ENCODE results near the gene SPSB4.

The SPSB4 gene

DNA sequence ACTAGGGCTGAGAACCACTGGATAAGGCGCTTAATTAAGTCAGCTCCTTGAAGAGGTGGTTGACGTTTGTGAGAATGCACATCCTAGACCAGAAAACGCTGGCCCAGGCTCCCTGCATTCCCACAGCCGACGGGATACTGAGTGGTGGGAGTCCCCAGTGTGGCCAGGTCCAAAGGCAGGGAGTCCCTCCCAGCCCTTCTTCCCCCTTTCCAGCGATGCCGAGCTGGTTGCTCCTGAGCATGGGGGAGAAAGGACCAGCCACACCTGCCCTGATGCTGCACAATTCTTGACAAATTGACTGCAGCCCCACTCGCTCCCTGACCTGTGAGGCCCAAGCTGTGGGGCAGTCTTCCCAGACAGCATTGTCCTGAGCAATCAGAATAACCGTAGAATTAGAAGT, 101.0 kb downstream of the SPSB4 start:
- DNase-seq (ENCODE audit: low read depth): no peak
- H3K4me3 ChIP-seq (ENCODE audit: low read length): no peak overlapping the region
- TF ChIP-seq, protein P1, sequence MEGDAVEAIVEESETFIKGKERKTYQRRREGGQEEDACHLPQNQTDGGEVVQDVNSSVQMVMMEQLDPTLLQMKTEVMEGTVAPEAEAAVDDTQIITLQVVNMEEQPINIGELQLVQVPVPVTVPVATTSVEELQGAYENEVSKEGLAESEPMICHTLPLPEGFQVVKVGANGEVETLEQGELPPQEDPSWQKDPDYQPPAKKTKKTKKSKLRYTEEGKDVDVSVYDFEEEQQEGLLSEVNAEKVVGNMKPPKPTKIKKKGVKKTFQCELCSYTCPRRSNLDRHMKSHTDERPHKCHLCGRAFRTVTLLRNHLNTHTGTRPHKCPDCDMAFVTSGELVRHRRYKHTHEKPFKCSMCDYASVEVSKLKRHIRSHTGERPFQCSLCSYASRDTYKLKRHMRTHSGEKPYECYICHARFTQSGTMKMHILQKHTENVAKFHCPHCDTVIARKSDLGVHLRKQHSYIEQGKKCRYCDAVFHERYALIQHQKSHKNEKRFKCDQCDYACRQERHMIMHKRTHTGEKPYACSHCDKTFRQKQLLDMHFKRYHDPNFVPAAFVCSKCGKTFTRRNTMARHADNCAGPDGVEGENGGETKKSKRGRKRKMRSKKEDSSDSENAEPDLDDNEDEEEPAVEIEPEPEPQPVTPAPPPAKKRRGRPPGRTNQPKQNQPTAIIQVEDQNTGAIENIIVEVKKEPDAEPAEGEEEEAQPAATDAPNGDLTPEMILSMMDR (conservative IDR thresholded peaks at IDR 0.05; ENCODE audit: low read depth, low read length): no peak

GRCh38 chr3:141152801-141153678, 101.9 kb downstream of the SPSB4 start:
- TF ChIP-seq, protein P1 (conservative IDR thresholded peaks at IDR 0.05; ENCODE audit: low read depth, low read length): no peak
- H3K4me3 ChIP-seq (ENCODE audit: low read length): no peak overlapping the region
- no peak for DNase-seq (ENCODE audit: low read depth)

DNA sequence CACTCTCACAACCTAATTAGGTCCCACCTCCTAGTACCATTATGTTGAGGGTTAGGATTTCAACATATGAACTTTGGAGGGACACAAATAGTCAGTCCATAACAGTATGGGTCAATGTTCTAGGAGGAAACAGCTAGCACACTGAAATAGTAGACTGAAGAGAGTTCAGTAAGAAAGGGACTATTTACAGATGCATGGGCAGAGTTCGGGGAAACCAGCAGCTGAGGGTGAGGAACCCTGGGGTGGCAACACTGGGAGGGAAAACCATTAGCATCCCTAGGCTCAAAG, 102.5 kb downstream of the SPSB4 start:
- no peak overlapping the region for H3K4me3 ChIP-seq (ENCODE audit: low read length)
- DNase-seq (ENCODE audit: low read depth): no peak
- TF ChIP-seq, protein P1 (conservative IDR thresholded peaks at IDR 0.05; ENCODE audit: low read depth, low read length): no peak

DNA sequence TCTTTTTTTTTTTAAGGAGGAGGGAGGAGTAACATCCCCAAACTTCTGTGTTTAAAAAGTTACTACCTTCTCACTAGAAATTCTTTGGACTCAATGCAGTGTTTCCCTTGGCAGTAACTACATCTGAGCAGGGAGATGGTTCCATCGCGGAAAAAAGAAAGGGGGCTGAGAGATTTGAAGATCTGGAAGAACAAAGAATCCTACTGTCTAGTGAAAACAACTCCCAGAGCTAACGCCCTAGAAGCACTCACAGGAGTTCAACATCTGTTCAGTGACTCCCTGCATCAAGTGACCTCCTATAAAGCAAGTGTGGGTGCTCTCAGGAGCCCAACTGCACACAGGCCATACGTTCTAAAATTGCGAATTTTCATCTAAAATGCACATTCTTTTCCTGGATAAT, 113.7 kb downstream of the SPSB4 start:
- no peak for DNase-seq (ENCODE audit: low read depth)
- TF ChIP-seq, protein P1 (conservative IDR thresholded peaks at IDR 0.05; ENCODE audit: low read depth, low read length): no peak
- no peak overlapping the region for H3K4me3 ChIP-seq (ENCODE audit: low read length)

DNA sequence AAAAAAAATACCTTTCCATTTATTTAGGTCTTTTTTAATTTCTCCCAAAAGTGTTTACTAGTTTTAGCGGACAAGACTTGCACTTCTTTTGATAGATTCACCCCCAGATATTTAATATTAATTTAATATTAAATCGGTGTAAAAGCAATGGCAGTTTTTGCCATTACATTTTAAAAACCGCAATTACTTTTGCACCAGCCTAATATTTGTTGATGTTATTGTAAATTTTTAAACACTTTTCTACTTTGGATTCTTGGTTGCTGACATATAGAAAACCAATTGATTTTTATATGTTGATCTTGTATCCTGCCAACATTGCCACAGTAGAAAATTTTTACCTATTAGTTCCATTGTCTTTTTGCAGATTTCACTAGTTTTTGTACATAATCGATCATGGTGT, 116.5 kb downstream of the SPSB4 start:
- TF ChIP-seq, protein P1 (conservative IDR thresholded peaks at IDR 0.05; ENCODE audit: low read depth, low read length): no peak
- no peak overlapping the region for H3K4me3 ChIP-seq (ENCODE audit: low read length)
- DNase-seq (ENCODE audit: low read depth): no peak

GRCh38 chr3:141170678-141171295, 119.6 kb downstream of the SPSB4 start:
- no peak overlapping the region for H3K4me3 ChIP-seq (ENCODE audit: low read length)
- no peak for DNase-seq (ENCODE audit: low read depth)
- TF ChIP-seq, protein P1 (conservative IDR thresholded peaks at IDR 0.05; ENCODE audit: low read depth, low read length): no peak

- no peak for DNase-seq (ENCODE audit: low read depth)
- TF ChIP-seq, protein P1 (conservative IDR thresholded peaks at IDR 0.05; ENCODE audit: low read depth, low read length): no peak
- no peak overlapping the region for H3K4me3 ChIP-seq (ENCODE audit: low read length)
Observed at GRCh38 chr3:141174674-141175073, 123.5 kb downstream of the SPSB4 start.

Measured in retinal pigment epithelial cell (primary cell).